HepG2 (cell line): ENCODE results near the gene EGR2. TPM values are rescaled to one million over a fixed set of nuclear protein-coding genes. Genes with fewer than 3 reads are reported as not detected.

Source experiments
- ATAC-seq: fragments of 200-7000 bp; cut with Tn5 transposase; 3 replicates; pipeline ENCODE4 v1.9.1; 2020; ENCODE audit warnings: mild to moderate bottlenecking, moderate library complexity
- BruUV-seq: library from RNA; stranded (reverse); fragments of 400-500 nt; replicated peaks from 2 replicates; lab custom pipeline; 2021; lab: Mats Ljungman, UMichigan
- CTCF ChIA-PET: fragments of 300-600 bp; formaldehyde crosslinking; extraction: SDS; loops from one replicate; lab custom pipeline; 2021; ENCODE audit warnings: low total read pairs, inconsistent platforms, low intra/inter-chr PET ratio; lab: Yijun Ruan, JAX
- POLR2A ChIA-PET: fragments of 350-600 bp; sonication (Branson Sonifier 250); formaldehyde crosslinking; loops from one replicate; lab custom pipeline; 2020; ENCODE audit warnings: antibody characterized with exemption, inconsistent platforms; lab: Yijun Ruan, JAX
- DNase-seq: peaks from one replicate; pipeline ENCODE4 v3.0.0-alpha.2; 2015; ENCODE audit warnings: low spot score
- FAIRE-seq: peaks from 3 replicates; lab custom pipeline; 2011; peaks lifted over from hg19 to GRCh38; lab: Jason Lieb, UNC
- H2AFZ ChIP-seq: one replicate; pipeline ENCODE4 v1.6.1; 2011; ENCODE audit warnings: low read length, inconsistent platforms
- H3K27ac ChIP-seq: fragments of 300-600 bp; 3 replicates; pipeline ENCODE4 v1.8.0; 2011; ENCODE audit warnings: mixed run types, mild to moderate bottlenecking, mixed read lengths, low read length, inconsistent platforms; ENCODE audit not compliant: insufficient read depth; ENCODE audit errors: extremely low read length
- H3K27me3 ChIP-seq, 2 experiments: fragments of 200-600 bp in 1 of 2; 2 replicates in 1 of 2; 3 replicates in 1 of 2; pipeline versions ENCODE4 v1.6.0 to v1.8.0; 2011; ENCODE audit warnings: low read length in 2 of 2, mild to moderate bottlenecking in 2 of 2, moderate library complexity in 2 of 2, inconsistent platforms in 1 of 2; ENCODE audit not compliant: insufficient read depth in 2 of 2, control insufficient read depth in 1 of 2
- H3K36me3 ChIP-seq, 2 experiments: fragments of 200-600 bp in 1 of 2; replicated peaks in 1 of 2; 2 replicates in 1 of 2; 3 replicates in 1 of 2; pipeline versions ENCODE4 v1.5.1 to v1.8.0; 2011; ENCODE audit warnings: low read length in 2 of 2, inconsistent platforms in 1 of 2; ENCODE audit not compliant: insufficient read depth in 2 of 2, control insufficient read depth in 1 of 2
- H3K4me1 ChIP-seq: 2 replicates; pipeline ENCODE4 v1.5.1; 2012; ENCODE audit warnings: low read length, inconsistent platforms; ENCODE audit not compliant: insufficient read depth
- H3K4me2 ChIP-seq: 2 replicates; pipeline ENCODE4 v1.6.0; 2011; ENCODE audit warnings: low read depth, low read length, inconsistent platforms
- H3K4me3 ChIP-seq, 3 experiments: fragments of 200-600 bp in 1 of 3; sonication (generic), shearing (Covaris generic) in 1 of 3; replicated peaks in 1 of 3; 2 replicates each; pipeline ENCODE4 v1.5.1; 2011 to 2016; ENCODE audit warnings: low read length in 3 of 3, inconsistent platforms in 2 of 3, low read depth in 2 of 3, mild to moderate bottlenecking in 2 of 3, control low read depth in 1 of 3, mixed read lengths in 1 of 3; ENCODE audit not compliant: insufficient read depth in 1 of 3
- H3K79me2 ChIP-seq: one replicate; pipeline ENCODE4 v1.6.1; 2011; ENCODE audit warnings: low read length, inconsistent platforms; ENCODE audit not compliant: insufficient read depth
- H3K9ac ChIP-seq: 2 replicates; pipeline ENCODE4 v1.6.0; 2011; ENCODE audit warnings: mild to moderate bottlenecking, low read depth, low read length, inconsistent platforms; ENCODE audit not compliant: insufficient read depth
- H3K9me3 ChIP-seq: 2 replicates; pipeline ENCODE4 v1.5.1; 2012; ENCODE audit warnings: mild to moderate bottlenecking, low read length
- H4K20me1 ChIP-seq: 2 replicates; pipeline ENCODE4 v1.6.0; 2011; ENCODE audit warnings: inconsistent platforms, mild to moderate bottlenecking, low read length, moderate library complexity; ENCODE audit not compliant: insufficient read depth
- CENPT ChIP-seq: sonication (generic); formaldehyde crosslinking; IDR thresholded peaks from 2 replicates; pipeline ENCODE4 v1.8.0; 2022; ENCODE audit warnings: low read depth, mild to moderate bottlenecking, moderate library complexity, missing genetic modification reagents
- CERS6 ChIP-seq: sonication (generic); formaldehyde crosslinking; IDR thresholded peaks from 2 replicates; pipeline ENCODE4 v1.5.0; 2020; ENCODE audit warnings: missing genetic modification reagents
- DNMT3B ChIP-seq: conservative IDR thresholded peaks from 2 replicates; pipeline ENCODE4 v1.6.1; 2016; ENCODE audit warnings: missing biosample characterization, control low read depth
- KDM6A ChIP-seq: IDR thresholded peaks from 2 replicates; pipeline ENCODE4 v1.6.1; 2016; ENCODE audit warnings: low read depth
- PATZ1 ChIP-seq: sonication (generic); formaldehyde crosslinking; IDR thresholded peaks from 2 replicates; pipeline ENCODE4 v1.4.0; 2020; ENCODE audit warnings: missing genetic modification reagents
- POGZ ChIP-seq: sonication (generic); formaldehyde crosslinking; IDR thresholded peaks from 2 replicates; pipeline ENCODE4 v1.4.0; 2020; ENCODE audit warnings: mild to moderate bottlenecking, missing genetic modification reagents
- REPIN1 ChIP-seq: sonication (generic); formaldehyde crosslinking; IDR thresholded peaks from 2 replicates; pipeline ENCODE4 v1.8.0; 2022; ENCODE audit warnings: missing genetic modification reagents, low read depth, mild to moderate bottlenecking, borderline replicate concordance
- ZBTB40 ChIP-seq, 2 experiments: fragments of 450-650 bp in 1 of 2; sonication (generic) in 1 of 2; formaldehyde crosslinking in 1 of 2; IDR thresholded peaks; 2 replicates each; pipeline versions ENCODE4 v1.6.1 to v1.8.0; 2016 to 2022; ENCODE audit warnings: antibody characterized with exemption in 1 of 2, mild to moderate bottlenecking in 1 of 2, missing genetic modification reagents in 1 of 2
- ZNF619 ChIP-seq: sonication (generic); formaldehyde crosslinking; IDR thresholded peaks from 2 replicates; pipeline ENCODE4 v1.4.0; 2020; ENCODE audit warnings: mild to moderate bottlenecking, missing genetic modification reagents
- ZNF761 ChIP-seq: sonication (generic); formaldehyde crosslinking; conservative IDR thresholded peaks from 2 replicates; pipeline ENCODE4 v1.4.0; 2020; ENCODE audit warnings: mild to moderate bottlenecking, missing genetic modification reagents
- WGBS: methylation state at CpG from one replicate; pipeline ENCODE4 v1.1.6; 2017; ENCODE audit warnings: low lambda C conversion rate; 5-methylcytosine and 5-hydroxymethylcytosine counted together
- in situ Hi-C: cut with HindIII; loops from 2 replicates; pipeline ENCODE4 v1.10.0; 2017; ENCODE audit warnings: low pct_unique_long_range_greater_than_20kb; ENCODE audit not compliant: extremely low pct_ligation_motif_present
- intact Hi-C: fragments of 100-400 bp; cut with micrococcal nuclease; formaldehyde crosslinking; loops from one replicate; pipeline ENCODE4 v1.10.0; 2022; ENCODE audit not compliant: unreplicated experiment
- polyA plus RNA-seq, 8 experiments: library from polyadenylated mRNA; depleted of rRNA in 3 of 8; stranded (reverse) in 7 of 8; unstranded in 1 of 8; fragments of >200 nt; fragmentation: Illumina TruSeq in 4 of 8; extraction: Trizol in 4 of 8; gene quantifications; 2 replicates each; pipeline versions ENCODE4 v1.2.1 to v1.2.3, GENCODE V29; 2011 to 2016; ENCODE audit warnings: low read depth in 4 of 8, missing spikeins in 1 of 8, mixed read lengths in 1 of 8; ENCODE audit not compliant: insufficient read depth in 1 of 8
- total RNA-seq, 5 experiments: library from RNA; depleted of rRNA; stranded (reverse); fragments of >200 nt; fragmentation: Illumina TruSeq; extraction: Trizol; gene quantifications; 2 replicates each; pipeline ENCODE4 v1.2.3, GENCODE V29; 2016; ENCODE audit warnings: low read depth in 1 of 5

EGR2 gene
- total and polyA plus RNA-seq, 2 of the 13 experiments (the other 11 are each of a cell fraction or from before 2014, with no cell fraction given): 0.11 to 0.15 TPM

GRCh38 chr10:62804356-62805230 lies 11.6 kb downstream of the EGR2 start, which contains the start of gene ADO:
TSS of gene ADO (plus strand) at chr10:62804720. CDS start at chr10:62805060, 340 bp downstream.
- peak; percentile 92 for ATAC-seq
- Histone ChIP-seq H3K4me1 (peaks cover 34% of the 10 kb centered on the region), H2AFZ (peak within 1 kb of the TSS; percentile 16), H3K27me3 (no peaks in the 10 kb centered on the region), H3K9ac (peak within 1 kb of the TSS; percentile 82), H3K79me2 (peaks cover 31% of the 10 kb centered on the region), H3K36me3 (no peaks in the 10 kb centered on the region), H3K4me3 (peak within 1 kb of the TSS; percentile 60 to 100 (median 95)), H3K27ac (peak within 1 kb of the TSS; percentile 75), H3K9me3 (no peaks in the 10 kb centered on the region), H4K20me1 (peaks cover 21% of the 10 kb centered on the region), H3K4me2 (peak within 1 kb of the TSS; percentile 92)
- peak; percentile 73 for DNase-seq
- ChIA-PET POLR2A (interaction anchor here (1.2 to 1.8 kb wide), 3 partner anchors 12 to 328 kb away, joined by 3 to 13 read pairs (median 5); partner anchors contain the start of genes EGR2 and NRBF2), CTCF (no interaction called here)
- FAIRE-seq: peak; percentile 47
- intact Hi-C loops (loop anchor here (10.0 kb wide), 1 partner anchor 540 kb away; the partner anchor contains the start of gene RTKN2), in situ Hi-C loops (loop anchor here (10.0 to 25.0 kb wide), 2 partner anchors 330 to 542 kb away; partner anchors contain the start of genes NRBF2 and RTKN2)
- 3% methylated on average over 23 of the region's 87 CpGs for WGBS
- no TSS peak for BruUV-seq
- peak; percentile 64; the same call in 1 of the 2 replicates for TF ChIP-seq REPIN1 (CRISPR knock-in tag)
- no peak for TF ChIP-seq DNMT3B (CRISPR knock-in tag)
- peak; percentile 66 for TF ChIP-seq PATZ1 (CRISPR knock-in tag)
- TF ChIP-seq CENPT: peak; percentile 15; the same call in 1 of the 2 replicates
- TF ChIP-seq ZNF619: no peak
- no peak for TF ChIP-seq KDM6A
- no peak for TF ChIP-seq CERS6 (CRISPR knock-in tag)
- peak; percentile 73 for TF ChIP-seq POGZ
- no peak for TF ChIP-seq ZBTB40 (IDR thresholded peaks at IDR 0.05)
- TF ChIP-seq ZBTB40 (CRISPR knock-in tag; IDR thresholded peaks at IDR 0.05): peak; percentile 22; the same call in 1 of the 2 replicates
- no peak for TF ChIP-seq ZNF761 (CRISPR knock-in tag)
